IMR-90 (cell line): ENCODE data around the gene KMT2E. TPM values are rescaled to one million over a fixed set of nuclear protein-coding genes. Genes with fewer than 3 reads are reported as not detected.

ENCODE experiments used
- ATAC-seq: fragments of 200-7000 bp; cut with Tn5 transposase; 2 replicates; pipeline ENCODE4 v1.9.1; 2020; ENCODE audit warnings: low read depth, mild to moderate bottlenecking, moderate library complexity
- BruUV-seq: library from RNA; stranded (reverse); fragments of 400-500 nt; replicated peaks from 2 replicates; lab custom pipeline; 2021; lab: Mats Ljungman, UMichigan
- CTCF ChIA-PET: fragments of 300-600 bp; formaldehyde crosslinking; extraction: SDS; loops from one replicate; lab custom pipeline; 2021; ENCODE audit warnings: antibody characterized with exemption; lab: Yijun Ruan, JAX
- POLR2A ChIA-PET: fragments of 300-600 bp; sonication (Branson Sonifier 250); formaldehyde crosslinking; loops from one replicate; lab custom pipeline; 2022; ENCODE audit warnings: antibody characterized with exemption; ENCODE audit not compliant: unreplicated experiment; lab: Charles Lee
- DNase-seq: peaks from one replicate; pipeline ENCODE4 v3.0.0; 2013
- H2AFZ ChIP-seq: replicated peaks from 2 replicates; pipeline ENCODE3; 2013; ENCODE audit warnings: low read length, mild to moderate bottlenecking; ENCODE audit not compliant: poor library complexity
- H2AK5ac ChIP-seq: 2 replicates; pipeline ENCODE4 v1.6.1; 2013; ENCODE audit warnings: low read depth, low read length, inconsistent platforms
- H2AK9ac ChIP-seq: replicated peaks from 2 replicates; pipeline ENCODE3; 2013; ENCODE audit warnings: mild to moderate bottlenecking, low read depth, low read length, moderate library complexity; ENCODE audit not compliant: poor library complexity
- H2BK120ac ChIP-seq: 2 replicates; pipeline ENCODE4 v1.6.1; 2013; ENCODE audit warnings: low read depth, low read length, inconsistent platforms
- H2BK15ac ChIP-seq: 3 replicates; pipeline ENCODE4 v1.6.1; 2013; ENCODE audit warnings: low read depth, low read length, inconsistent platforms
- H2BK20ac ChIP-seq: 2 replicates; pipeline ENCODE4 v1.6.1; 2013; ENCODE audit warnings: low read depth, mild to moderate bottlenecking, inconsistent platforms, low read length, moderate library complexity
- H2BK5ac ChIP-seq: 2 replicates; pipeline ENCODE4 v1.6.1; 2013; ENCODE audit warnings: mild to moderate bottlenecking, low read depth, low read length, inconsistent platforms; ENCODE audit not compliant: poor library complexity, severe bottlenecking
- H3K14ac ChIP-seq: replicated peaks from 2 replicates; pipeline ENCODE4 v1.6.1; 2013; ENCODE audit warnings: low read depth, low read length, inconsistent platforms
- H3K18ac ChIP-seq: 2 replicates; pipeline ENCODE4 v1.6.1; 2013; ENCODE audit warnings: low read depth, low read length, control low read depth
- H3K23ac ChIP-seq: 2 replicates; pipeline ENCODE4 v1.6.1; 2013; ENCODE audit warnings: low read depth, low read length, inconsistent platforms
- H3K27ac ChIP-seq: 2 replicates; pipeline ENCODE4 v1.5.1; 2013; ENCODE audit warnings: mild to moderate bottlenecking, control low read depth, low read length; ENCODE audit not compliant: insufficient read depth
- H3K27me3 ChIP-seq: 2 replicates; pipeline ENCODE4 v1.6.1; 2013; ENCODE audit warnings: low read length; ENCODE audit not compliant: control insufficient read depth, insufficient read depth
- H3K36me3 ChIP-seq: 2 replicates; pipeline ENCODE4 v1.6.1; 2013; ENCODE audit warnings: low read length, mixed read lengths; ENCODE audit not compliant: control insufficient read depth, insufficient read depth
- H3K4ac ChIP-seq: 2 replicates; pipeline ENCODE4 v1.6.1; 2013; ENCODE audit warnings: low read depth, low read length, inconsistent platforms
- H3K4me1 ChIP-seq: 2 replicates; pipeline ENCODE4 v1.6.1; 2013; ENCODE audit warnings: low read length, mixed read lengths; ENCODE audit not compliant: control insufficient read depth, insufficient read depth
- H3K4me2 ChIP-seq: 2 replicates; pipeline ENCODE4 v1.6.1; 2013; ENCODE audit warnings: low read depth, mild to moderate bottlenecking, control low read depth, low read length, moderate library complexity
- H3K4me3 ChIP-seq: 2 replicates; pipeline ENCODE4 v1.5.1; 2013; ENCODE audit warnings: low read depth, mild to moderate bottlenecking, control low read depth, low read length, moderate library complexity; ENCODE audit not compliant: insufficient read depth
- H3K56ac ChIP-seq: 2 replicates; pipeline ENCODE4 v1.6.1; 2013; ENCODE audit warnings: low read length, inconsistent platforms; ENCODE audit not compliant: insufficient read depth; ENCODE audit errors: extremely low read depth
- H3K79me1 ChIP-seq, 2 experiments: 2 replicates each; pipeline ENCODE4 v1.6.1; 2013; ENCODE audit warnings: low read length in 2 of 2, inconsistent platforms in 1 of 2, low read depth in 1 of 2
- H3K9ac ChIP-seq: 2 replicates; pipeline ENCODE4 v1.6.1; 2013; ENCODE audit warnings: low read depth, low read length, control low read depth
- H3K9me1 ChIP-seq: 2 replicates; pipeline ENCODE4 v1.6.1; 2013; ENCODE audit warnings: low read length, inconsistent platforms; ENCODE audit not compliant: insufficient read depth
- H3K9me3 ChIP-seq: 2 replicates; pipeline ENCODE4 v1.6.1; 2013; ENCODE audit warnings: low read length; ENCODE audit not compliant: control insufficient read depth, insufficient read depth
- H4K20me1 ChIP-seq: 2 replicates; pipeline ENCODE4 v1.6.1; 2013; ENCODE audit warnings: low read length, inconsistent platforms; ENCODE audit not compliant: insufficient read depth
- H4K5ac ChIP-seq: 2 replicates; pipeline ENCODE4 v1.6.1; 2013; ENCODE audit warnings: mild to moderate bottlenecking, low read depth, low read length, control low read depth
- H4K8ac ChIP-seq, 2 experiments: 2 replicates each; pipeline ENCODE4 v1.6.1; 2013; ENCODE audit warnings: low read depth in 2 of 2, low read length in 2 of 2, control low read depth in 1 of 2, inconsistent platforms in 1 of 2
- H4K91ac ChIP-seq: 2 replicates; pipeline ENCODE4 v1.6.1; 2013; ENCODE audit warnings: low read depth, low read length, inconsistent platforms; ENCODE audit not compliant: insufficient read depth
- BHLHE40 ChIP-seq: fragments of 150-350 bp; IDR thresholded peaks from 2 replicates; pipeline ENCODE4 v1.6.1; 2016; ENCODE audit warnings: mild to moderate bottlenecking, low read depth, low read length
- CEBPB ChIP-seq: IDR thresholded peaks from 2 replicates; pipeline ENCODE4 v1.6.1; 2012; ENCODE audit warnings: low read depth, low read length, improper control_type of control experiment
- CHD1 ChIP-seq: IDR thresholded peaks from 2 replicates; pipeline ENCODE4 v1.6.1; 2012; ENCODE audit warnings: low read depth, low read length, improper control_type of control experiment
- CTCF ChIP-seq: conservative IDR thresholded peaks from 2 replicates; pipeline ENCODE4 v1.5.1; 2012; ENCODE audit warnings: mild to moderate bottlenecking, low read depth, low read length, improper control_type of control experiment
- ELK1 ChIP-seq: fragments of 150-350 bp; IDR thresholded peaks from 2 replicates; pipeline ENCODE4 v1.6.1; 2016; ENCODE audit warnings: low read depth, mild to moderate bottlenecking, low read length, moderate library complexity, borderline replicate concordance
- FOS ChIP-seq: fragments of 150-350 bp; IDR thresholded peaks from 2 replicates; pipeline ENCODE4 v1.6.1; 2016; ENCODE audit warnings: low read depth, low read length
- MAFK ChIP-seq: IDR thresholded peaks from 2 replicates; pipeline ENCODE4 v1.6.1; 2012; ENCODE audit warnings: low read depth, low read length, improper control_type of control experiment
- MAZ ChIP-seq: IDR thresholded peaks from 2 replicates; pipeline ENCODE4 v1.6.1; 2012; ENCODE audit warnings: low read depth, mild to moderate bottlenecking, low read length, improper control_type of control experiment, moderate library complexity, borderline replicate concordance
- MXI1 ChIP-seq: IDR thresholded peaks from 2 replicates; pipeline ENCODE4 v1.6.1; 2012; ENCODE audit warnings: low read depth, mild to moderate bottlenecking, low read length, moderate library complexity, borderline replicate concordance
- NFE2L2 ChIP-seq: fragments of 150-350 bp; IDR thresholded peaks from 2 replicates; pipeline ENCODE4 v1.6.1; 2016; ENCODE audit warnings: low read depth, mild to moderate bottlenecking, low read length
- POLR2A ChIP-seq: IDR thresholded peaks from 2 replicates; pipeline ENCODE4 v1.6.1; 2012; ENCODE audit warnings: mild to moderate bottlenecking, low read depth, low read length
- RAD21 ChIP-seq: IDR thresholded peaks from 2 replicates; pipeline ENCODE4 v1.6.1; 2012; ENCODE audit warnings: low read length, improper control_type of control experiment
- RCOR1 ChIP-seq: IDR thresholded peaks from 2 replicates; pipeline ENCODE4 v1.6.1; 2012; ENCODE audit warnings: mild to moderate bottlenecking, low read length, improper control_type of control experiment; ENCODE audit not compliant: insufficient replicate concordance
- RFX5 ChIP-seq: IDR thresholded peaks from 2 replicates; pipeline ENCODE4 v1.8.0; 2012; ENCODE audit warnings: low read depth, mild to moderate bottlenecking, low read length, moderate library complexity
- SMC3 ChIP-seq: fragments of 150-350 bp; IDR thresholded peaks from 2 replicates; pipeline ENCODE4 v1.6.1; 2016; ENCODE audit warnings: low read depth, mild to moderate bottlenecking, antibody characterized with exemption, low read length, moderate library complexity
- USF2 ChIP-seq: fragments of 150-350 bp; IDR thresholded peaks from 2 replicates; pipeline ENCODE4 v1.6.1; 2017; ENCODE audit warnings: mild to moderate bottlenecking, antibody characterized with exemption, low read length, low read depth
- WGBS, 2 experiments: methylation state at CpG; one replicate each; pipeline versions ENCODE4 v1.1.5 to v1.1.7; 2013; ENCODE audit warnings: missing lambda C conversion rate in 2 of 2; ENCODE audit not compliant: insufficient read length in 1 of 2; ENCODE audit errors: extremely low coverage in 2 of 2; 5-methylcytosine and 5-hydroxymethylcytosine counted together
- dilution Hi-C: fragments of 300-500 bp; cut with HindIII; formaldehyde crosslinking; loops from one replicate; pipeline ENCODE4 v1.14.3; 2018; ENCODE audit warnings: low sequenced_read_pairs; ENCODE audit not compliant: unreplicated experiment
- in situ Hi-C: fragments of 300-500 bp; cut with MboI; formaldehyde crosslinking; loops from 3 replicates; pipeline ENCODE4 v1.14.3; 2019; ENCODE audit warnings: low sequenced_read_pairs, inconsistent platforms, mixed read lengths
- intact Hi-C: fragments of 100-400 bp; cut with micrococcal nuclease; formaldehyde crosslinking; loops from 2 replicates; pipeline ENCODE4 v1.10.0; 2022
- polyA plus RNA-seq, 3 experiments: library from polyadenylated mRNA; depleted of rRNA; stranded (reverse); fragments of >200 nt; gene quantifications; 2 replicates each; pipeline ENCODE4 v1.2.3, GENCODE V29; 2012; ENCODE audit warnings: low replicate concordance in 1 of 3
- total RNA-seq: library from RNA; depleted of rRNA; stranded (reverse); fragments of >200 nt; gene quantifications from 2 replicates; pipeline ENCODE4 v1.2.3, GENCODE V29; 2012

Gene KMT2E
- total and polyA plus RNA-seq, 2 of the 4 experiments (the other 2 are of a cell fraction) = 16.8 to 79.2 TPM

- Histone ChIP-seq H4K20me1 (peaks cover 13% of the 10 kb centered on the region; the same call in 1 of the 2 replicates), H3K27me3 (no peaks in the 10 kb centered on the region), H4K5ac (no peak overlapping the region), H3K56ac (no peak overlapping the region), H3K23ac (no peak overlapping the region), H4K8ac (no peak overlapping the region), H3K79me1 (peaks cover 9 to 56% of the 10 kb centered on the region in 2 experiments), H2AK5ac (no peak overlapping the region), H3K9me1 (peaks cover 2% of the 10 kb centered on the region; the same call in 1 of the 2 replicates), H3K9ac (no peak overlapping the region), H3K36me3 (peaks cover 29% of the 10 kb centered on the region), H3K14ac (no peak overlapping the region), H3K4me3 (no peak overlapping the region), H3K4ac (no peak overlapping the region), H3K4me1 (no peaks in the 10 kb centered on the region), H2AK9ac (no peak overlapping the region), H3K27ac (no peak overlapping the region), H2BK15ac (no peak overlapping the region), H2BK120ac (no peak overlapping the region), H3K9me3 (no peaks in the 10 kb centered on the region), H2AFZ (no peak overlapping the region), H2BK5ac (no peak overlapping the region), H2BK20ac (no peak overlapping the region), H4K91ac (no peak overlapping the region), H3K4me2 (no peak overlapping the region), H3K18ac (no peak overlapping the region)
- DNase-seq (no peak), ATAC-seq (no peak)
- in situ Hi-C loops (no loop called here), dilution Hi-C loops (no loop called here), intact Hi-C loops (no loop called here)
- BruUV-seq = no TSS peak
- POLR2A ChIA-PET = no interaction called here
- 100% methylated on average over 1 of the region's 1 CpG; no CpG with 5 or more reads in 1 of the 2 experiments for WGBS, 2 experiments
- TF ChIP-seq CHD1 (no peak), RFX5 (no peak), RCOR1 (no peak), POLR2A (no peak), ELK1 (no peak), MAFK (no peak), NFE2L2 (no peak), RAD21 (no peak), BHLHE40 (no peak), CTCF (no peak), SMC3 (no peak), FOS (no peak), MAZ (no peak), USF2 (no peak), CEBPB (no peak), MXI1 (no peak)
- CTCF ChIA-PET = no interaction called here
These were observed 70.6 kb downstream of the KMT2E start for GRCh38 chr7:105084581-105084980.
